Chondrocyte (in vitro differentiated cells): ENCODE data around the gene OSTN. TPM values are rescaled to one million over a fixed set of nuclear protein-coding genes. Genes with fewer than 3 reads are reported as not detected.

Experiments used
- DNase-seq: peaks from one replicate; pipeline ENCODE4 v3.0.0; 2021; ENCODE audit warnings: mixed read lengths, low spot score
- H3K27ac Mint-ChIP-seq: one replicate; pipeline ENCODE4 v1.8.0; 2021; ENCODE audit warnings: mild to moderate bottlenecking, moderate library complexity, mixed read lengths; ENCODE audit not compliant: unreplicated experiment
- H3K27me3 Mint-ChIP-seq: 2 replicates; pipeline ENCODE4 v1.8.0; 2021; ENCODE audit warnings: low read depth, mixed read lengths
- H3K36me3 Mint-ChIP-seq: 2 replicates; pipeline ENCODE4 v1.8.0; 2021; ENCODE audit warnings: low read depth, mixed read lengths
- H3K4me1 Mint-ChIP-seq: 2 replicates; pipeline ENCODE4 v1.8.0; 2021; ENCODE audit warnings: low read depth, mild to moderate bottlenecking, mixed read lengths
- H3K4me3 Mint-ChIP-seq: one replicate; pipeline ENCODE4 v1.8.0; 2021; ENCODE audit warnings: mild to moderate bottlenecking, moderate library complexity, mixed read lengths; ENCODE audit not compliant: unreplicated experiment
- H3K9me3 Mint-ChIP-seq: 2 replicates; pipeline ENCODE4 v1.8.0; 2021; ENCODE audit warnings: low read depth, mixed read lengths
- total RNA-seq: library from RNA; stranded (reverse); gene quantifications from 3 replicates; pipeline ENCODE4 v1.2.1, GENCODE V29; 2021
- TF ChIP-seq, protein P1 (sequence below): fragments of 200-600 bp; sonication (generic); IDR thresholded peaks from 2 replicates; pipeline ENCODE4 v1.5.0; 2021; ENCODE audit warnings: antibody characterized with exemption, mild to moderate bottlenecking, moderate library complexity

The OSTN gene
- total RNA-seq, 1 donor from 2014 or later = not detected

DNA sequence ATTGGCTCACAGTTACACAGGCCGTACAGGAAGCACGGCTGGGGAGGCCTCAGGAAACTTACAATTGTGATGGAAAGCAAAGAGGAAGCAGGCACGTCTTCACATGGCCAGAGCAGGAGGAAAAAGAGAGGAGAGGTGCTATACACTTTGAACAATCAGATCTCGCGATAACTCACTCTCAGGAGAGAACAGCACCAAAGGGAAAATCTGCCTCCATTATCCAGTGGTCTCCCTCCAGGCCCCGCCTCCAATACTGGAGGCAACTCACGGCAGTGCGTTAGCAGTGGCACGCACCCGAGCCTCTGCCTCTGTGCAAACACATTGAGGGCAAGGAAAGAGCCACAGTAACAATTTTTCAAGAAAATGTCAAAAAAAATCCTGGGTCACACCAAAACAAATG lies 11.0 kb downstream of the OSTN start:
- no peaks in the 10 kb centered on the region for H3K4me1 Mint-ChIP-seq
- DNase-seq = no peak
- H3K4me3 Mint-ChIP-seq = no peak overlapping the region
- no peaks in the 10 kb centered on the region for H3K9me3 Mint-ChIP-seq
- TF ChIP-seq, protein P1, sequence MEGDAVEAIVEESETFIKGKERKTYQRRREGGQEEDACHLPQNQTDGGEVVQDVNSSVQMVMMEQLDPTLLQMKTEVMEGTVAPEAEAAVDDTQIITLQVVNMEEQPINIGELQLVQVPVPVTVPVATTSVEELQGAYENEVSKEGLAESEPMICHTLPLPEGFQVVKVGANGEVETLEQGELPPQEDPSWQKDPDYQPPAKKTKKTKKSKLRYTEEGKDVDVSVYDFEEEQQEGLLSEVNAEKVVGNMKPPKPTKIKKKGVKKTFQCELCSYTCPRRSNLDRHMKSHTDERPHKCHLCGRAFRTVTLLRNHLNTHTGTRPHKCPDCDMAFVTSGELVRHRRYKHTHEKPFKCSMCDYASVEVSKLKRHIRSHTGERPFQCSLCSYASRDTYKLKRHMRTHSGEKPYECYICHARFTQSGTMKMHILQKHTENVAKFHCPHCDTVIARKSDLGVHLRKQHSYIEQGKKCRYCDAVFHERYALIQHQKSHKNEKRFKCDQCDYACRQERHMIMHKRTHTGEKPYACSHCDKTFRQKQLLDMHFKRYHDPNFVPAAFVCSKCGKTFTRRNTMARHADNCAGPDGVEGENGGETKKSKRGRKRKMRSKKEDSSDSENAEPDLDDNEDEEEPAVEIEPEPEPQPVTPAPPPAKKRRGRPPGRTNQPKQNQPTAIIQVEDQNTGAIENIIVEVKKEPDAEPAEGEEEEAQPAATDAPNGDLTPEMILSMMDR = no peak
- H3K36me3 Mint-ChIP-seq = no peaks in the 10 kb centered on the region
- peaks cover 4% of the 10 kb centered on the region for H3K27me3 Mint-ChIP-seq
- no peak overlapping the region for H3K27ac Mint-ChIP-seq

- H3K27me3 Mint-ChIP-seq = no peaks in the 10 kb centered on the region
- H3K36me3 Mint-ChIP-seq = no peaks in the 10 kb centered on the region
- no peak for DNase-seq
- TF ChIP-seq, protein P1 = no peak
- H3K4me3 Mint-ChIP-seq = no peak overlapping the region
- H3K9me3 Mint-ChIP-seq = peaks cover 3% of the 10 kb centered on the region
- H3K27ac Mint-ChIP-seq = no peak overlapping the region
- H3K4me1 Mint-ChIP-seq = peaks cover 15% of the 10 kb centered on the region
These were observed 17.5 kb downstream of the OSTN start for GRCh38 chr3:191216510-191216909.

GRCh38 chr3:191217301-191217700 lies 18.3 kb downstream of the OSTN start:
- TF ChIP-seq, protein P1 = no peak
- H3K4me3 Mint-ChIP-seq = no peak overlapping the region
- peaks cover 15% of the 10 kb centered on the region for H3K4me1 Mint-ChIP-seq
- no peak for DNase-seq
- H3K36me3 Mint-ChIP-seq = no peaks in the 10 kb centered on the region
- H3K9me3 Mint-ChIP-seq = peaks cover 3% of the 10 kb centered on the region
- H3K27me3 Mint-ChIP-seq = no peaks in the 10 kb centered on the region
- peak overlapping the region; percentile 59 for H3K27ac Mint-ChIP-seq

DNA sequence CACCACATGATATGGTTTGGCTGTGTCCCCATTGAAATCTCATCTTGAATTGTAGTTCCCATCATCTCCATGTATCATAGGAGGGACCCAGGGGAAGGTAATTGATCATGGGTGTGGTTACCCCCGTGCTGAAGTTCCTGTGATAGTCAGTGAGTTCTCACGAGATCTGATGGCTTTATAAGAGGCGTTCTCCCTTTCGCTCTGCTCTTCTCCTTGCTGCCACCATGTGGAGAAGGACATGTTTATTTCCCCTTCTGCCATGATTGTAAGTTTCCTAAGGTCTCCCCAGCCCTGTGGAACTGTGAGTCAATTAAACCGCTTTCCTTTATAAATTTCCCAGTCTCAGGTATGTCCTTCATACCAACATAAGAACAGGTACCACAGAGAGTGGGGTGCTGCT lies 21.9 kb downstream of the OSTN start:
- TF ChIP-seq, protein P1 = peak; percentile 36
- no peak overlapping the region for H3K27ac Mint-ChIP-seq
- no peak overlapping the region for H3K4me3 Mint-ChIP-seq

DNA sequence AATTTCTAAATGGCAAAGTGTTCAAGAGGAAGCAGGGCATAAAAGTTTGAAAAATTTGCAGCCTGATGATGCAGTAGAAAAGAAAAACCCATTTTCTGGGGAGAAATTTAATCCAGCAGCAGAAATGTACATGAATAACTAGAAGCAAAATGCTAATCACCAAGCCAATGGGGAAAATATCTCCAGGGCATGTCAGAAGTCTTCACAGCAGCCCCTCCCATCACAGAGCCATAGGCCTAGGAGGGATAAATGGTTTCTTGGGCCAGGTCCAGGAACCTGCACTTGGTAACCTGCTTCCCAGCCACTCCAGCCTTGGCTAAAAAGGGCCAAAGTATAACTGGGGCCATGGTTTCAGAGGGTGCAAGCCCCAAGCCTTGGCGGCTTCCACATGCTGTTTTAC lies 22.6 kb downstream of the OSTN start:
- DNase-seq = no peak
- Mint-ChIP-seq H3K27ac (no peak overlapping the region), H3K4me1 (peaks cover 15% of the 10 kb centered on the region), H3K4me3 (no peak overlapping the region), H3K27me3 (no peaks in the 10 kb centered on the region), H3K9me3 (peaks cover 3% of the 10 kb centered on the region), H3K36me3 (no peaks in the 10 kb centered on the region)
- TF ChIP-seq, protein P1 = no peak

More for the DNA sequence above, 21.9 kb downstream of the OSTN start:
- peaks cover 6% of the 10 kb centered on the region for H3K9me3 Mint-ChIP-seq
- no peaks in the 10 kb centered on the region for H3K36me3 Mint-ChIP-seq
- DNase-seq = no peak
- peaks cover 15% of the 10 kb centered on the region for H3K4me1 Mint-ChIP-seq
- H3K27me3 Mint-ChIP-seq = no peaks in the 10 kb centered on the region
